DMS53 treated with DMSO at 0.1 percent for 48 hours (cell line): Measurements from ENCODE around the gene ERC2.

ENCODE experiments used
- DNase-seq: peaks from one replicate; lab custom pipeline; 2025; ENCODE audit not compliant: unreplicated experiment; lab: John Stamatoyannopoulos, UW

Gene ERC2

DNA sequence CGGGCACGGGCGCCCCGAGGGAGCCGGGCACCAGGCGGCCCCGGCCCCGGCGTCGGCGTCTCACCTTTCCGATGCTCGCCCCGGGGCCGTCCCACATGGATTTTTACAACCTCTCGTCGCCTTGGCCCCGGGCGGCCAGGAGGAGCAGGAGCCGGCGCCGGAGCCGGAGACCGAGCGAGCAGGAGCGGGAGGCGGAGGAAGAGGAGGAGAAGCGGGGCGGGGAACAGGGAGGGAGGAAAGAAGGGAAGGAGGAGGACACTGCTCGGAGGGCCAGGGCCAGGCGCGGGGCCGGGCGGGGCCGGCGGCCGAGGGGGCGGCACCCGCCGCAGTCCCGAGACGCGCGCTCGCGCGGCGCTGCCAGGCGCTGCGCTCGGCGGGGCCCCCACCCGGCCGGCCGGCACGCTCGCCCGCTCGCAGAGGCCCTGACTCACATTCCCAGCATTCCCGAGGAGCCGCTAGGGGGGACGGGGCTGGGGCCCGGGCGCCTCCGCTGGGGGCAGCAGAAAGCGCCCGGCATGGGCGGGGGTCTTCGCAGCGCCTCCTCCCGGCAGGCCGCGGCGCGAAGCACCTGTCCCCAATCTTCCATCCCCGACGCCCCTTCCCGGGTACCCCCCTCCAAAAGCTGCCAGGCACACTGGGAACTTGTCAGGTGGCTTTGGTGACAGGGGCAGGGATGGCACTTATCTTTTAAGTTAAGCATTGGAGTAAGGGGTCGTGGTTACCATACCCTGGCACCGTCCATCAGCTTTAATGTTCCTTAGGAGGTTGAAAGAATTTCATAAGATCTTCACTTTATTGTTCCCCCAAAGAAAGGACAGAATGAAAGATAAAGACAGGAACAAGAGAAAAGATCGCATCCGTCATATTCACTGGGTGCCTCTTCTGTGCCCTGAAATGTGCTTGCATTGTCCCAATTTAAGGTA is at the start of gene ERC2:
TSS of gene ERC2 (minus strand) at position 284 of the 923 bp plus-strand sequence.
- DNase-seq, result peak; percentile 49

GRCh38 chr3:56502738-56503137 is 34.5 kb upstream of the ERC2 start:
- DNase-seq, result no peak

GRCh38 chr3:56496376-56496775 is 28.1 kb upstream of the ERC2 start:
- peak; percentile 55 for DNase-seq

GRCh38 chr3:56494679-56495322 is 26.5 kb upstream of the ERC2 start:
- DNase-seq, result peak; percentile 36

DNA sequence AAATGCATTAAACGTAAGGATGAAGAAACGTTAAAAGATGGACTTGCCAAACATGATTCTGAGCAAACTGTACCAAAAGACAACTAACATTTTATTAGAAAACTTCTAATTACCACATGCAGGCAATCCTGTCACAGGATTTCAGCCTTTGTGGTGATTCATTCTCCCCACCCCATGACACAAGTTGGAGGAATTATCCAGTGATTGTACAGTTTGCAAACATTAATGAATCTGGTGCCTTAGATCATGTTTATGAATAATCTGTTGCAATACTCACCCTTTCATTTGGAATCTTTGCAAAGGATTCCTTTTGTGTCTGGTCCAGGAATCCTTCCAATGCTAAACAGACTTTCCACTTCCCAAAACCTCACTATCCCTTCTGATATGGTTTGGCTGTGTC is 23.3 kb upstream of the ERC2 start:
- no peak for DNase-seq

DNA sequence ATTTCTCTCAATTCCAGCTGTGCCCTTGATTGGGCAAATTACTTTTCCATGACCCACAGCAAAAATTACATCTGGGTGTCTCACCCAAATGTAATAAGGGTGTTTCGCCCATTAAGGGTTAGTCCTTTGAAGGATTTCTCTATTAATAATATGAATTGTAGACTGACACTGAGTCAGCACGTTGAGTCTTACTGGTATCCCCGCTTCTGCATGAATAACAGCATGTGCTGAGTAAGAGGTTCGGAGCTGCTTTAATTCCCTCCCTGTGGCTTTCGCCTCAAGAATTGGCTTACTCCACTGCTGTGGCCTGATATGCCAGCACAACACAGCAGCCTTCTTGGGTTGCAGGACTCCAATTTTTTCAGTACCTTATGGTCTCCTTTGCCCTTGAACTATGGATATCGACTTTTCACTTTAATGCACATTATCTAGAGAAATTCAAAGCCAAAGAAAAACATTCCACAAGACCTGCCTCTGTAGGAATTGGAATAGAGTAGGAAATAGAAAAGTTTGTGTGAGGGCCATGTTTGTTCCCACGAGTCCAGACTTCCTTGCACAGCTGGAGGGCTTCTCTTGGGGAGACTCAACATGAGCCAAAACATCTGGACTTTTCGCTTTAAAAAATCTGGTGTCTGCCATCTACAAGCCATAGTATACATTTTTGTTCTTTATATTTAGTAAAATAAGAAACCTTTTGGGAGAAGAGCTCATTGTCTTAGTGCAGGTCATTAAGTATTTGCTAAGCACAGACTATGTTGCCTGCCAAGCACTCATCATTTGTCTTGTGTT is 20.7 kb upstream of the ERC2 start:
- no peak for DNase-seq

- no peak for DNase-seq
Measured at GRCh38 chr3:56484525-56485032, 16.3 kb upstream of the ERC2 start.

GRCh38 chr3:56484122-56484521 is 15.9 kb upstream of the ERC2 start:
- no peak for DNase-seq

DNA sequence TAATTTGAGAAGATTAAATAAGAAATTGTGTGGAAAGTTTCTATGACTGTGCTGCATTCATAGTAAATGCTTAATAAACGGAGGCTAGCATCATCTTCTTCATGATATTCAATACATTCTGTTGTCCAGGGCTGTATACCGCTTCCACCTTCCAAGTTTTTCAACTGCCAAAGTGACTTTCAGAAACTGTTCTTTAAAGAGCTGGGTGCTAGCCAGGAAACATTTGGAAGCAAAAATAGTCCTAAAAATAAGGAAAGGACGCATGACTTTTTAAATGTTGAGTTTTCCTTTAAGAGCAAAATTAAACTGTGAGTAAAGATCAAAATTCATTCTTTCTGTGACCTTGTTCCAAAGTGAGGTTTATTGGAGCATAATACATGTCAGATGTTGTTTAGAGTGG is 9.4 kb upstream of the ERC2 start:
- no peak for DNase-seq

- no peak for DNase-seq
Measured at GRCh38 chr3:56476771-56477170, 8.5 kb upstream of the ERC2 start.

DNA sequence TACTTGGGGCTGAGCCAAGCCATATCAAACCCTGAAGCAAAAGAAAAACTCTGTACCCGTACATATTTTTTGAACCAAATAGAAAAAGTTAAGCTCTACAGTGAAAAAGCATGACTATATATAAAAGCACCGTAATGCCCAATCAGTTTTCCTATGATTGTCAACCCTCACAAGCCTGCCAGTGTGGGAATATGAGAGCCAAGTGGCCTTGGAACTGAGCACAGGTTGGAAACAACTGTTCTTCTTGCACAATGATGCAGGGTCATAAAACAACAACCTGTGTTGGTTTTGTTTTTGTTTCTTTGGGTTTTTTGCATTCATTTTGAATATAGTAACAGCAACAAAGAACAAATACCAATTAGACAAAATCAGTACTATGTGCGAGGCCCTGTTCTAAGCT is 3.5 kb upstream of the ERC2 start:
- no peak for DNase-seq

DNA sequence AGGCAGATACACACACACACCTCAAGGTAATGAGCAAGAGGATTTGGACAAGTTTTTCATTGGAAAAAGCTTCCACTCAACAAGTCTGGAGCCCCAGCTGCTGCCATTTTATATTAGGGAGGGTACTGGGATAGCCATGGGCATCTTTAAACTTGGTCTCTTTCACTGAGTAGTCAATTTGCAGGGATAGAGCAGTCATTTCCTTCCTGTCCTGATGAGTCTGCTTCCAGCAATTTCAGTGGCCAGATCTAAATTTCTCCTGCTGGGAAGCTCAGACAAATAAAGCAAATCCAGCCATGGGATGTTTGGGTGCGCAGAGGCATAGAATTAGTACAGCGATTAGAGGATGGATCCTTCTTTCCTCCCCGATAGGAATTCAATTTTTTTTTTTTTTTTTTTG is 874 bp upstream of the ERC2 start:
- no peak for DNase-seq

GRCh38 chr3:56467801-56468183 is 475 bp downstream of the ERC2 start:
- no peak for DNase-seq

- DNase-seq, result peak; percentile 60
Measured at GRCh38 chr3:56467108-56467507, 1.2 kb downstream of the ERC2 start.

DNA sequence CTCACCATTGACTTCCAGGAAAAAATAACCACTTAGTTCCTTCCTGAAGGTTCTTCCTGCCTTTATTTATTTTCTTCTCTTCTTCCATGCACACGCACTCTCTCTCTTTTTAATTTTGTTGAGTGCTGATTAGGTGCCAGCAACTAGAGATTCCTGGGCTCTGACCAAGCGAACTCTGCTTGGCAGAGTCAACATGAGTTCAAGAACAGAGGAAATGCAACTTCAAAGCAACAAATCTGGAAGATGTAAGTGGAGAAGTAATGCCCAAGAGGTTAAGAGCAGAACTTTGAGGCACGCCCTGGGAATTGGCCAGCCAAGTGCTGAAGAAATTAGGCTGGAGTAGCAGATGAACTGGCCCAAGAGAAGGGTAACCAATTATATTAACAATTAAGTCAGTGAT is 8.5 kb downstream of the ERC2 start:
- no peak for DNase-seq

- DNase-seq, result no peak
Measured at GRCh38 chr3:56459104-56459496, 9.2 kb downstream of the ERC2 start.

- DNase-seq, result no peak
Measured at GRCh38 chr3:56458496-56459103, 9.7 kb downstream of the ERC2 start.

DNA sequence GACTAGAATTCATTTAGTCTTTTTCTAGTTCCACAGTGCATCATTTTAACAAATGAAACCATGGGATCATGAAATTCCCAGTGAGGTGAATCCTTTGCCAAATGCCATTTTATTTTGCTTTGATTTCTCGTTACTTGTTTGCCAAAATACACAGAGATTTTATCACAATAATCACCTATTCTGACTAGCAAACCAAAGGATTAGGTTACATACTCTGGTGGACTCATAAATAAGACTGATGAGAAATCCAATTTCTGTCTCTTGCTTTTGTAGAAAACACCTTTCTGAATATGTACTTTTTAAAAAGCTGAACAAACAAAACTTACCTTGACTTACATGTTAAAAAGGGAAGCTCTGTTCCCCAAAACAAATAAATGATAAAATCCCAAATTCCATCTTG is 12.2 kb downstream of the ERC2 start:
- no peak for DNase-seq

GRCh38 chr3:56453011-56453410 is 15.3 kb downstream of the ERC2 start:
- DNase-seq, result no peak

DNA sequence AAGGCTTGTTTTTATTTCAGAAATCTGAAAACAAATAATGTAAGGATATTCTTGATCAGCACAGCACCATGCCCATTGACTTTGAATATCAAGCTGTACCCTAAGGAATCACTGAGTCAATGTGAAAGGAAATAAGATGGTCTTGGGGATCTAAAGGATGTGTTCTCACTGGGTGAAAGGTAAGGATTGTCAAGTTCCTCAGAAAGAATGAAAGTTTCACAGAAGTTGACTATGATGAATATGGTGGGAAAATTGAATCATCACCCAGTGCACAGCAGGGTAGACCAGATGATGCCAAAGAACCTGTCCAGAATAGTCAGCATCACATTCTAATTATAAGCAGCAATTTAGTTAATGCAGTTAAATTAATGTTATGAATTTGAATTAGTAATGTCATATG is 16.2 kb downstream of the ERC2 start:
- DNase-seq, result no peak

DNA sequence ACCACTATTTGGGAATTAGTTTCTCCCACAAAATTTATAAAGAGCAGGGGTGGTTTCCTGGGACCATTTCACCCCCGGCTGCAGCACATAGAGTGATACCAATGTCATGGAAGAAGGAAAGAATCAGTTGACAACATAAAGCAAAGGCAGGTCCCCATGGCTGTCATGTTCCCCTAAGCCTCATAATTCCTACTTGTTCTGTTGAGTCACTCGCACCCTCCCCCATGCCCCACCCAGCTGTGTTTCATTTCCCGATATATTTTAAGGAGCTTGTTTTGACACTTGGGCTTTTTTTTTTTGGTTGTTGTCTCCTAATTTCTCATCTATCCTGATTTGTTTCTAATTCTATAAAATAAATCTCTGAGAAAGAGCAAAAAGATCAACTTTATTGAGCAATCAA is 24.9 kb downstream of the ERC2 start:
- no peak for DNase-seq
